GM06990 (cell line): ENCODE data around the gene AK5.

Source experiments
- DNase-seq: peaks from one replicate; pipeline ENCODE4 v3.0.0-alpha.2; 2011; ENCODE audit not compliant: insufficient read length; ENCODE audit errors: extremely low read depth
- H3K27me3 ChIP-seq: replicated peaks from 2 replicates; pipeline ENCODE4 v1.6.0; 2011; ENCODE audit warnings: low read length; ENCODE audit not compliant: control insufficient read depth, insufficient read depth
- H3K36me3 ChIP-seq: 2 replicates; pipeline ENCODE4 v1.5.1; 2011; ENCODE audit warnings: low read length; ENCODE audit not compliant: control insufficient read depth, insufficient read depth
- H3K4me3 ChIP-seq: replicated peaks from 2 replicates; pipeline ENCODE4 v1.5.1; 2011; ENCODE audit warnings: low read depth, mild to moderate bottlenecking, control low read depth, low read length
- TF ChIP-seq, protein P1 (sequence below): IDR thresholded peaks from 2 replicates; pipeline ENCODE4 v1.5.1; 2011; ENCODE audit warnings: low read length, control low read depth, mild to moderate bottlenecking, inconsistent platforms; ENCODE audit not compliant: insufficient read depth, poor library complexity, severe bottlenecking

AK5 gene

DNA sequence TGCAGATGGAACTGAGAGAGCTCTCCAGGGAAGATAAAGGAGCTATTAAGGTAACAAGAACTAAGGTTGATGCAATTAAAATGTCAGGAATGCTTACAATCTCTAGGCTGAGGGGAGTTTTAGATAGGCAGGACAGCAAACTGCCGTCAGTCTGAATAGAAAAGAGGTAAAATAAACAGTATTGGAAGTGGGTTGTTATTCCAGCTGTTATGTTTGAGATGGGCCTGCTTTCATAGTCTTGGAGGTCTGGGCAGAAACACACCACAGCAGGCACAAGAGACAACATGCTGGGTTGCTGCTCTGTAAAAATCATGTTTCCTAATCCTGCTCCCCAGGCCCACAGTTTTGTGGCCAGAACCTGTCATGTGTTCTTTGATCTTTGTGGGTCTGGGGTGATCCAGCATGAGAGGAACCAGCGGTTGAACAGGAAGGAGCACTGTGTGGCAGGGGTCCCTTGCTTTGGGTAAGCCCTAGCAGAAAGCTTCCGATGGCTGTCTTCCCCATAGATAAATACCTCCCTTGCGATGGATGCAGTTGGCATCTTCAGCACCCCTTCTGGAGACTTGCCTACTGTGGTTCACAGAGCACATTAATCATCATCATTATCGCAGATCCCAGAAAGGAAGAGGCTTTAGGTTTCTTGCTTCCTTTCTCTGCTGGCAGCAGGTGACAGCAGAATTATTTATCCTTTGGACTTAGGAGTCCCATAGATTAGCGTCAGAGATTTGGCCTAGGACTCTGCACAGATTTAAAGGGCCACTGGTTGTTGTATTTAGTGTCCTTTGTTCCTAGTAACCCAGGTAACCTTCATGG is 97.1 kb downstream of the AK5 start:
- H3K36me3 ChIP-seq: no peaks in the 10 kb centered on the region
- H3K27me3 ChIP-seq: no peaks in the 10 kb centered on the region
- no peak for DNase-seq
- TF ChIP-seq, protein P1, sequence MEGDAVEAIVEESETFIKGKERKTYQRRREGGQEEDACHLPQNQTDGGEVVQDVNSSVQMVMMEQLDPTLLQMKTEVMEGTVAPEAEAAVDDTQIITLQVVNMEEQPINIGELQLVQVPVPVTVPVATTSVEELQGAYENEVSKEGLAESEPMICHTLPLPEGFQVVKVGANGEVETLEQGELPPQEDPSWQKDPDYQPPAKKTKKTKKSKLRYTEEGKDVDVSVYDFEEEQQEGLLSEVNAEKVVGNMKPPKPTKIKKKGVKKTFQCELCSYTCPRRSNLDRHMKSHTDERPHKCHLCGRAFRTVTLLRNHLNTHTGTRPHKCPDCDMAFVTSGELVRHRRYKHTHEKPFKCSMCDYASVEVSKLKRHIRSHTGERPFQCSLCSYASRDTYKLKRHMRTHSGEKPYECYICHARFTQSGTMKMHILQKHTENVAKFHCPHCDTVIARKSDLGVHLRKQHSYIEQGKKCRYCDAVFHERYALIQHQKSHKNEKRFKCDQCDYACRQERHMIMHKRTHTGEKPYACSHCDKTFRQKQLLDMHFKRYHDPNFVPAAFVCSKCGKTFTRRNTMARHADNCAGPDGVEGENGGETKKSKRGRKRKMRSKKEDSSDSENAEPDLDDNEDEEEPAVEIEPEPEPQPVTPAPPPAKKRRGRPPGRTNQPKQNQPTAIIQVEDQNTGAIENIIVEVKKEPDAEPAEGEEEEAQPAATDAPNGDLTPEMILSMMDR: no peak
- no peak overlapping the region for H3K4me3 ChIP-seq

DNA sequence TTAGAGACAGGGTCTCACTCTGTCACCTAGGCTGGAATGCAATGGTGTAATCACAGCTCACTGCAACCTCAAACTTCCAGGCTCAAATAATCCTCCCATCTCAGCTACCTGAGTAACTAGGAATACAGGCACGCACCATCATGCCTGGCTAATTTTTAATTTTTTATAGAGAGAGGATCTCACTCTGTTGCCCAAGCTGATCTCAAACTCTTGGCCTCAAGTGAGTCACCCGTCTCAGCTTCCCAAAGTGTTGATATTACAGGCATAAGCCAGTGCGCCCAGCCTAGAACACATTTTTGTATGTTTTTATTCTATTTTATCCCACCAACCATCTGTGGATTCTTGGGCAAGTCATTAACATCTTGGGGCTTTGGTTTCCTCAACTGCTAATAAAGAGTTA is 100.5 kb downstream of the AK5 start:
- no peak for DNase-seq
- Histone ChIP-seq H3K27me3 (no peaks in the 10 kb centered on the region), H3K4me3 (no peak overlapping the region), H3K36me3 (no peaks in the 10 kb centered on the region)
- TF ChIP-seq, protein P1: no peak

DNA sequence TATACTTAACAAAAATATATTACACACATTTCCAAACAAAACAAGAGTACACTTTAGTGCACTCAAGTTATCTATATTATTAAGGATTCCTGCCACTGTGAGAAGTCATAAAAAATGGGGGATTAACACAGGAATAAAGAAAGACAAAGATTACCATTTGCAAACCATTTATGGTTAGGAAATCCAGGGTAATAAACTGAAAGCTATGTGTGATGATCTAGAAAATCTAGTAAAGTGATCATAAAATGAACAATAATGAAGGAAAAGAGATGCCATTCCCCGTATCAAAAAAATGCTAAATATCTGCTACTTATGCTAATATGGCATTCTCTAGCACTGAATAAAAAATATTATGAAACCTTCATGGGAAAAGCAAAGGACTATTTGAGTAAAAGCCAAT is 101.4 kb downstream of the AK5 start:
- Histone ChIP-seq H3K27me3 (no peaks in the 10 kb centered on the region), H3K4me3 (no peak overlapping the region), H3K36me3 (no peaks in the 10 kb centered on the region)
- no peak for DNase-seq
- TF ChIP-seq, protein P1: no peak

DNA sequence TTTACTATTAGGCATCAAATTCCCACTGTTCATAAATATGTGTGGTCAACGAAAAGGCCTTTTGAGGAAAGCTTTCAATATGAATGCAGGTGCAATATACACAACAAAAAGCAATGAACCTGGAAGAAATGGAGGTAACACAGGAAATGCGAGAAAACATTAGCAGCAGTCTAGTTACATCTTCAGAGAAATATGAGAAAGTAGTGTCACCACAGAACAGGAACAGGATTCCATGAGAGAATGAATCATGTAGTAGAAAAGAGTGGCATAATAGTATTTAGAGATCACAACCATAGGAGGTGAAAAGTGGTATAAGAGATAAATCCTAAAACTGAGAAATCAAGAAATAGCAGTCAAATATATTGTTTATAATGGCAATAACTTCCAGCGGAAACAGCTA is 103.7 kb downstream of the AK5 start:
- H3K36me3 ChIP-seq: no peaks in the 10 kb centered on the region
- no peak overlapping the region for H3K4me3 ChIP-seq
- TF ChIP-seq, protein P1: no peak
- no peak for DNase-seq
- no peaks in the 10 kb centered on the region for H3K27me3 ChIP-seq

DNA sequence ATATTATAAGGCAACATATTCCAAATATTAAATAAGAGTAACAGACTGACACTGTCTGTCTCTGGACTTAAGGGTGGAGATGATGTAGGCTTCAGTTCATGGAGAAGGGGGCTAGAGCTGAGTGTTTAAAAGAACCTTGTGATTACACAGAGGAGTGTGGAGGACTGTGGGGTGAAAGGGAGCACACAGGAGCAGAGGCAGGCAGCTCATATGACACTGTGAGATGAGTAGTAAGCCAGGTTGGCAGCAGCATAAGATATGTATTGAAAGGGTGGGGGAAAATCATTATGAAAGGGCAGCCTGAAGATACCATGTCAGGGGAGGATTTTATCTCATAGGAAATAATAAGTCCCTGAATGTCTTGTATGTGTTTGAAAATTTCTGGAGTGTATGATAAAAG is 104.5 kb downstream of the AK5 start:
- no peak for DNase-seq
- TF ChIP-seq, protein P1: no peak
- no peak overlapping the region for H3K4me3 ChIP-seq
- no peaks in the 10 kb centered on the region for H3K36me3 ChIP-seq
- H3K27me3 ChIP-seq: no peaks in the 10 kb centered on the region; the same call in 1 of the 2 replicates
